EH (cell line): ENCODE data around the gene PPP6R3.
A peak's percentile ranks its signal among the peaks of the same experiment; 100 is the strongest.
"Not testable (repeated sequence)": the region's sequence is repeated elsewhere in the genome, so short reads cannot be mapped to it uniquely, and the experiment has no call there.

Experiments used
- DNase-seq: peaks from one replicate; pipeline ENCODE4 v3.0.0-alpha.2; 2015; ENCODE audit warnings: low read depth

Gene PPP6R3

DNA sequence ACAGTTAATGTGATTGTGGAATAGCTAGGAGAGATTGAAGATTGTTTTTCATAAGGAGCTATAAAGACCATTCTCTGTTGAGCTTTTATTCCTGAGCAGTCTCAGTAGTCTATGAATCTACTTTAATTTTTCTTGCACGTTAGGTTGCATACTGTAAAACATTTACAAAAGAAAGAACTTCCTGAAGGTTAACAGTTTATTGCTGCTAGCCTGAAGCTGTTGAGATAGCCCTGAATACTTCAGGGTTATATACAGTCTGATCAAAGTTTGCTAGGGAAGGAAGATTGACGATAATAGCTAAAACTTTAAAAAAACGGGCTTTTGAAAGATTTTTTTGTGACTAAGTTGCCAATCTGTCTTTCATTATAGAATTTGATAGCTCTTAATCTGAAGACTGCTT, 64.8 kb downstream of the PPP6R3 start:
- DNase-seq: no peak

DNA sequence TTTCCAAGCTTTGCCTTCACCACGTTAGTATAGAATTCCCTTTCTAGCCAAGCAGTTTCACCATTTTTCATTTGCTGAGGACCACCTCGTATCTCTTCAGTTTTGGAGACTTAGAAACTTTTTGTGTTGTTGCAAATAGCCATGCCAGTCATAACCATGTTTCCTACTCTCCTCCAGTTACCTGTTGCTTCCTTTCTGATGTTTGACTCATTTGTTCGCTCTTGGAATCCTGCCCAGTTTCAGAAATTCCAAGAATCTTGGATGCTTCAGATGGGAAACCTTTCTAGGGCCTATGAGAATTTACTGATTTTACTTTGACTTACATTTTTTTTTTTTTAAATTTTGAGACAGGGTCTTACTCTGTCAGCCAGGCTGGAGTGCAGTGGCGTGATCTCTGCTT, 65.4 kb downstream of the PPP6R3 start:
- peak; percentile 68 for DNase-seq

DNA sequence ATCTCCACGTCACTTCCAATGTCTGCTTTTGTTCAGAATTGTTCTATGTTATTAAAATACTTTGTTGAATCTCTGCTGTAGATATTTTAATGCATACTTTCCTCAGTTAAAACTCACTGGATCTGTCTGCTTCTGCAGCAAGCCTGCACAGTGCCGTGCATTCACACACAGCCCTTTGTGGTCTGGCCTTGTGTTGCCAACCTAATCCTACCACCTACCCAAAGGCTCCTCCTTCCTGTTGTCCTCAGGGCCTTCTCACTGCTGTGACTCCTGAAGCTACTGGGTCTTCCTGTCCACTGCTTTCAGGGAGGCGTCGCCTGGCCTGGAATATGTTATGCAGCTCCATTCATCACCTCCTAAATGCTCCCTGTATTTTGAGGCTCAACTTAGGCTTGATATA, 67.0 kb downstream of the PPP6R3 start:
- DNase-seq: no peak

DNA sequence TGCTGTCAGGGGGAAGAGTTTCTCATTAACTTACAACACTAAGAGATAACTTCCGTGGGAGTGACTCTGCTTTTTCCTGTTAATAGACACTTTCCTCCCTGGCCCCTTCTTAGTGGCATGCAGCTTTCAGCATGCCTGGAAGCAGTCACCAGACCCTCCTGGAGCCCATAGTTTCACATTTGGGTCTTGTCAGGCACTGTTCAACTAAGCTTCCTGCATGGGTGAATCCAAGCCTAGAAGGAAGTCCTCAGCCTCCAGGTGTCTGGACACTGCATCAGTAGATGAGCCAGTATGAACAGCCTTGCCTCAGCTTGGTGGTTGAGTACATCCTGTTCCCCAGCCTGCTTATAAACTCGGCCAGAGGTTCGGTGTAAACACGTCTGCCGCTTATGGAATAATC, 68.1 kb downstream of the PPP6R3 start:
- DNase-seq: no peak

DNA sequence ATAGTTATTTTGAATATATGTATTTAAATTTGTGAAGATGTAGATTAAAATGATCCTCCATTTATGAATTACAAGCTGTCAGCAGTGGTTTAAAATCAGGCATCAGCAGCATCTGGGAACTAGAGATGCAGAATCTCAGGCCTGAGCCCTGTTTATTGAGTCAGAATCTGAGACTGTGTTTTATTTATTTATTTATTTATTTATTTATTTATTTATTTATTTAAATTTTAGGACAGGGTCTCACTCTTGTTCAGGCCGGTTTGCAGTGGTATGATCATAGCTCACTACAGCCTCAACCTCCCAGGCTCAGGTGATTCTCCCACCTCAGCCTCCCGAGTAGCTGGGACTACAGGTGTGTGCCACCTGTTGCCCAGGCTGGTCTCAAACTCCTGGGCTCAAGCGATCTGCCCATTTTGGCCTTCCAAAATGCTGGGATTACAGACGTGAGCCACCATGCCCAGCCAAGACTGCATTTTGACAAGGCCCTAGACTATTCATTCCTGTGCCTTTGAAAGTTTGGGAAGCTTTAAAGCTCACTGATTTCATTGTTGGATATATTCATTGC, 70.7 kb downstream of the PPP6R3 start:
- no peak for DNase-seq

DNA sequence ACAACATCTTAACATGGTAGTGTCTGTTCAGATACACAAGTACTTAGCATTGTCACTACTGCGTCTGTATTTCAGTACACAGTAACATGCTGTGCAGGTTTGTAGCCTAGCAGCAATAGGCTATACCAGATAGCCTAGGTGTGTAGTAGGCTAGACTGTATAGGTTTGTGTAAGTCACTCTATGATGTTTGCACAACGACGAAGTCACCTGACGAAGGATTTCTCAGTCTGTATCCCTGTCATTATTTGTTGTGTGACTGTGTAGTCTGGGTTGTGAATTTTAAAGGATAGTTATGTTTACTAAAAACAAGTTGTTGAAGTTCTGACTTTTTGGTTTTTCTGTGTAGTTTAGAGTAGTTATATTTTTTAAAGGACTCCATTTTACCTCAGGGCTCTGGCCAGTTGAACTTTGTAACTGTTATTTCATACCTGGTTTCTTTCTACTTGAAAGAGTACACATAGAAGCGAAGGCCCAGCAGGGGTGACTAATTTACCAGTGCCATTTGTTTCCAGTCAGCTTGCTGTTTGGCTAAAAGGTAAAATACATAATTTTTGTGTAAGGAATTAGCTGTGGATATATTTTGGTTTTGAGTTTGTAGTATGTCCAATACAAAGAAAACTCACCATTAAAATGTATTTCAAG, 72.3 kb downstream of the PPP6R3 start:
- DNase-seq: no peak

DNA sequence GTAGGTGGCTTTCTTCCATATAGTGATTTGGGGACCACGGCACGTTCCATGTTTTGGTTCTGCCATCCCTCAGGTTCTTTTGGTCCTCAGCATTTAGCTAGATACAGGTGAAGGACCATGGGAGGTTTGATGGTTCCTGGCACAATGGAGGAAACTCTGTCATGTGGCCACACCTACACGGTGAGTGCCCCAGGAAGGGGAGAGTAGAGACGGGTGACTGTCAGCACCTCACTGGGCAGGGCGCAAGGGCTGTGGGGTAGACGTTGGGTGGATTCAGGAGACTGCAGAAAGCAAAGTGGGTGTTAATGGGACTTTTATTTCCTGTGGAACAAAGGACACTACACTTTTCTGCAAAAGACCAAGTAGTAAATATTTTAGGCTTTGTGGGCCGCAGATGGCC, 73.4 kb downstream of the PPP6R3 start:
- no peak for DNase-seq

DNA sequence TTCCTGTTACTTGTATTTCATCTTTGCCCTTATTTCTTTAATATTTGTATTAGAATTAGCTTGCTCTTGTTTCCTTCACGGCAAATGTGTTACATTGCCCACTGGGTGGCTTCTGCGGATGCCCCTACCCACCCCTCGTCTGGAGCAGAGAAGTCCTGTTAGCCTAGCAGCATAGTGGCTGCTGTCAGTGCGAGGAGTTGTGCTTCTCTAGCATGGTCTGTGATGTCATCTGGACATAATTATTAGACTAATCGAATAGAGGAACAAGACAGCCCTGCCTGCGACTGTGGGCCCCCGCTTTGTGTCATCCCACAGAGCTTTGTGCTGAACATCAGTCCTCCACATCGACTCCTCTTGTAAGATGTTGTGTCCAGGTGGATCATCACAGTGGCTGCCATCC, 74.5 kb downstream of the PPP6R3 start:
- DNase-seq: no peak

DNA sequence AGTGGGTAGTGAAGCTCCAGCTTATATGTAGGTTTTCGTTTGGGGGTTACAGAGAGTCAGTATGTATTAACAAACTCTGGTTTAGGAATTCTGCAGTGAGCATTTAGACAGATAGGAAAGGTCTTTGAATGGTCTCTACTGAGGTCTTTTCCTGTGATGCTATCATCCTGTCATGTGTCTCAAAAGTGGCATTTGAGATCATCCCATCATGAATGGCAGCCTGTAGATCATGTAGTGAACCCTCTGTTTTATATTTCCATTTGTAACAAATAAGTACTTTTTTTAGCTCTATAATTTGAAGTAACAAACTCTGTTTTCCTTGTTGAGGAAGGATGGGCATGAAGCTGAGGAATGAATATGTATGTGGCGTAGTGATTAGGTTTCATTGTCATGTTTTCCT, 76.2 kb downstream of the PPP6R3 start:
- no peak for DNase-seq

DNA sequence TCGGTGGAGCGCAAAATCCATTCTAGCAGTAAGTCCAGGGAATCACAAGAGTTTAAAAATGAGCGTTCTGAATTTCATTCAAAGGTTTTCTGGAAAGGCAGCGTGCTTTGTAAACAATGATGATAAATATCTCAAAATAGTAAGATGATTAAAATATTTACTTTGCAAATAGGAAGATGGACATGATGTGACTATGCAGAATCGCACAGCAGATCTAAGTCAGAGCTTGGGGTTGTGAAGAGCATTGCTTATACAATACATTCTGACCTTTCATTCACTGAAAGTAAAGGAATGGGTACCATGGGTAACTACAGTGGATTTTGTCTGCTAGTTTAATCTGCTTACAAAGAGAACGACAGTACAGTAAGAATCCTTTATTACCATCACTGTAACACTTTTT, 77.5 kb downstream of the PPP6R3 start:
- DNase-seq: no peak

DNA sequence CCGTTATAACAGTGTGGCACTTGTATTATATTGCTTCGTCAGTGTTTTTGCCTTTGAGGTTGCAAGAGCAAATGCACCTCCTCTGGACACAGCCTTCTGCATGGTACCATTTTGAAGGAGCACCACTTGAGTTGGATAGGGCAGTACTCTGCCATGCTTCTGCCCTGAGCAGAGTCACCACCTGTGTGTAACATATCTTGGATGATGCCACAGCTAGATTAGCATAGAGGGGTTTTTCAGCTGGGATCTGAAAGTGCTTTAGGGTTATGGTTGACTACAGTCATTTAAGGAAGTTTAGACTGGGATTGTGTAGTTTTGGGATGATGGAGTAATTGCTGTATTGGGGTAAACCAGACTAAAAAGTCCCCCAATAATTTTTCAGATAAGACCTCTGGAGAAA, 78.8 kb downstream of the PPP6R3 start:
- DNase-seq: no peak

DNA sequence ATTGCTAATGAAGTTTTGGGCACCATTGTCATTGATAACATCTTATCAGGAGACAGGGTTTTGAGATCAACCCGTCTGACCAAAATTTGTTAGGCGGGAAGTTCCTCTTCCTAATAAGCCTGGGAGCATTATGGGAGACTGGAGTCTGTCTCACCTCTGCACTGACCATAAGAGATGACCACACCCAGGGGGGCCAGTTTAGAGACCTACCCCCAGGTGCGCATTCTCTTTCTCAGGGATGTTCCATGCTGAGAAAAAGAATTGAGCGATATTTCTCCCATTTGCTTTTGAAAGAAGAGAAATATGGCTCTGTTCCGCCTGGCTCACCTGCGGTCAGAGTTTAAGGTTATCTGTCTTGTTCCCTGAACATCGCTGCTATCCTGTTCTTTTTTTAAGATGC, 80.0 kb downstream of the PPP6R3 start:
- not testable (repeated sequence) for DNase-seq

DNA sequence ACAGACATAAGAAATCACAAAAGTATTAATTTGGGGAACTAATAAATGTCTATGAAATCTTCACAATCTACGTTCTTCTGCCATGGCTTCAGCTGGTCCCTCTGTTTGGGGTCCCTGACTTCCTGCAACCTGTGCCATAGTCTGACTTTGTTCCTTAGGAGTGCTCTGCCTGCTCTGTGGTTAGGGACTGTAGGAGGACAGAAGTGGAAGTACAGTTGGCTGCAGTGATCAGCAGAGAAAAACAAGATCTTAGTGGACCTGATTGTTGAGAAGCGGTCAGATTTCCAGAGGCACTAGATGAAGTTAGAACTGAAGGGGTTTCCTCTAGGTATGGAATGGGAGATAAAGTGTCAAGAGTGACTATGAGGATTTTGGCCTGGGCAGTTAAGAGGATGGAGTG, 80.6 kb downstream of the PPP6R3 start:
- DNase-seq: no peak

DNA sequence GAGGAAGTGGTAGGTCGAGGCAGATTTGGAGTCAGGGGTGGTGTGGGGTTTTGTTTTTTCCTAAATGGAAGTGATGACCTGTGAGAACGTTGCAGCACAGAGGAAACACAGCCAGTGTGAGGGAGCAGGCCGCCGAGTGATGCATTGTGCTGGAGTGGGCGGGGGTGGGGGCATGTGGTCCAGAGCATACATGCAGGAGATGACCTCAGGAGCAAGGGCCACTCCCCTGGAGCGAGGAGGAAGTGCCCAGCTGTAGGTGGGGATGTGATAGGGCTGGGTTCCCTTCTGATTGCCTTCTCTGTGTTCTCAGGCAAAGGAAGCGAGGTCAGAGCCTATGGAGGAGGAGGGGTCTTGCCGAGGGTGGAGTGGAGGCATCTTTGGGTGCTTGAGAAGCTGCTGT, 81.4 kb downstream of the PPP6R3 start:
- no peak for DNase-seq

DNA sequence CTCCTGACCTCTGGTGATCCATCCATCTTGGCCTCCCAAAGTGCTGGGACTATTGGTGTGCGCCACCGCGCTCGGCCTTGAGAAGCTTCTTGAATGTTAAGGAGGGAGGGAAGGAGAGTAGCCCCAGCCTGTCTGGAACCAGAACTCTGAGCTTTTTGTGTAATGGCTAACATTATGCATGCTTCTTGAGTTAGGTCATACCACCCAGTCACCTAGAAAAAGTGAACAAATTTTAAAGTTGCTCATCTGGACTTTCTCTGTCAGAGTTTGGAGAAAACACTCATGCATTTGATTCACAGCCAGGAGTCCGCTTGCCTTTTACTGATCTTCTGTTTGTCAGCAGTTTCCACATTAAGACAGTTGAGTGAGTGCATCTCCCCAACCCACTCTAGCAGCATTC, 82.1 kb downstream of the PPP6R3 start:
- DNase-seq: peak; percentile 90

DNA sequence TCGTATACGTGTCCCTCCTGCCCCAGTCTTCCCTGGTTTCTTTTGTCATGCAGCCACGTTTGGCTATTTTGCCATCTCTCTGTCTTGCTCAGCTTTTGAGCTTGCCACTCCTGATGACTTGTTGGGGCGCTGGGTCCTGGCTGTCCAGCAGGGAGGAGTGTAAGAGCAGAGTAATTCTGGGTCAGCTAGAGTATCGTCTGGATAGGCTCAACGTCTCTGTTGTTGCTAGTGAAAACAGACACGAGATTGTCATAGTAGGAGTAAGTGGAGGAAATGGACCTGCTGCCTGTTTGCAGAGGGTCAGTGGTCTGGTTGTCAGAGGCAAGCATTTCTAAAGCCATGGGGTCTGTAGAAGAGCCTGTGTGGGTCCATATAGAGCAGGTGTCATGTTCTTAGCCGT, 83.0 kb downstream of the PPP6R3 start:
- DNase-seq: no peak

DNA sequence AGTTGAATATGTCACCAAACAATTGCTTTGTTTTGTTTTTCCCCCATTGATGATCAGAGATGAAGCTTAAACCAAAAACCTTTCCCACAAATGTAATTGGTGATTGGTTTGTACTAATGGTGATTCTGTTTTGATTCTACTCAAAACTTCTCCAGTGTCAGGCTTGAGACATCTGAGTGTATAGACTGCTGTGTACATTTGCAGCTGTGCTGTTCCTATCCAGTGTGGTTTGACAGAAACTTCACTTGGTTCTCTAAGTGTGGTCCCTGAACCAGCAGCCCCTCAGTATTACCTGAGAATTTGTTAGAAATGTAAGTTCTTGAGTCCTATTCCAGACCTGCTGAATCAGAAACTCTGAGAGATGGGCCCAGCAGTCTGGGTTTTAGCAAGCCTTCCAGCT, 84.8 kb downstream of the PPP6R3 start:
- DNase-seq: no peak

DNA sequence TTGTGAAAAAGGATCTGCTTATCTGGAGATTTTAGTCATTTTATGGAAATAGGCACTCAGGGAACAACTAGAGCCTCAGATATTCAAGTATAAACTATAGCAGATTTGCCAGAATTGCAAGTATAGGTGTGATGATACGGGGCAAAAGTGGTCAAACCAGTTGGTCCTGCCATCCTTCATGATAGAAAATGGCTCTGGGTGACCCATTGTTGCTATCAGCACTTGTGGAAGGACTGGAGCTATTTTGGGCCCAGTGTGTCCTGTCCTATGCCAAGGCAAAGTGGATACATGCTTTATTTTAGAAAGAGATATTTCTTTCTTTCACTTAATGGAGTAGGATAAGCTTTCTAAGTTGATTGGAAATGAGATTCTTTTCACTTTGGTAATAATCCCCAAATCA, 85.2 kb downstream of the PPP6R3 start:
- no peak for DNase-seq

DNA sequence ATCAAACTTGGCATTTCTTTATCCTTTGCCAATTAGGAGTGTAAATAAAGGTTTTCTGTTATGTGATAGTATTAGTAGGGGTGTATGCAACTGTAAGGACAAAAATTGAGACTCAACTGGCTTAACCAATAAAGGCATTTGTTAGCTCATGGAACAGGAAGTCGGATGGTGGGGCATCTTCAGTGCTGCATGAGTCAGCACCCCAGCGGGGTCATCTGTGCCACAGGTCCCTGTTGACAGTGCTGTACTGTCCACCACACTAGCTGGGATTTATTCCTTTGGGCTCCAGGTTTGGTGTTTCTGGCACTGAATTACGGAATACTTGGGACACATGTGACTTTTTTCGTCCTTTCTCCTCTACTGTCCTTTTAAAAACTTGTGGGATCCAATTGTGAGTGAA, 86.0 kb downstream of the PPP6R3 start:
- DNase-seq: peak; percentile 68

DNA sequence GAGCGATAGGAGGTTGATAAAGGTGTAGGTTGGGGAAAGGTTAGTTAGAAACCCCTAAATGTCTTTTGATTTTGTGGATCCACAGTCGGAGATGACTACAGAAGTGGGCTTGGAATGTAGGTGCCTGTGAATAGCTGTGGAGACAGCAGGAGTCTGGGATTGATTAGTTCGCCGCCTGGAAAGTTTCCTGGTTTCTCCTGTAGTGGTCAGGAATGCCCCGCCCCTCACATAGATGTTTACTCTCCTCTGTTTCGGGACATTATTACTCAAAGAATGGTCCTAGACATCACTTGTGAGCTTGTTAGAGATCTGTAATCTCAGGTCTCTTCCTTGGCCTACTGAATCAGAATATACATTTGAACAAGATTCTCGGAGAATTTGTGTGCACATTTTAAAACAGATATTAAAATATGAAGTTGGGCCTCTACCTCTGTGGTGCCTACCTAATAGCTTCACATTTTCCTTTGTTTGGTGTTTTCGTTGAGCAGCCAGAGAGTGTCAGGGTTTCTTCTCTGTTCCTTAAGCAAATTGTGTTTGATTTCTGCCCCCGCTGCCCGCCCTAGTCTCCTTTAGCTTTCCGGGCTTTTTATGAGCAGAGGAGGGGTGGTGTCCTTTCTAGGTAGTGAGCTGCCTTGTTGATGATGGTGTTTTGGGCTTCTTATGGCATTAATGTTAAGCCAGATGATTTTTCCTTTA, 89.4 kb downstream of the PPP6R3 start:
- peak; percentile 15 for DNase-seq

DNA sequence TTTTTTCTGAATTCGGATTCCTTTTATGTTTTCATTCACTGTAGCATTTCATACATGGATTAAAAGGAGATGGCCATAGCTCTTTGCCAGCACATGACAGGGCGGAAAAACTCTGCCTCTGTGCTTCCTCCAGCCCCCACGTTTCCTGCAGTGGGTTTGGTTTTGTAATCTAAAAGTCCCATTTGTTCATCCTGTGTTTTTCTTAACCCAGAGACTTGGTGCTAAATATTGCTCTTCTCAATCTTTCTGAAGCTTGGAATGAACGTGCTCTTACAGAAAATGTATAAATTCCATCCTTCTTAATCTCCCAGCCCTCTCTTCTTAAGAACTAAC, 89.9 kb downstream of the PPP6R3 start:
- no peak for DNase-seq

DNA sequence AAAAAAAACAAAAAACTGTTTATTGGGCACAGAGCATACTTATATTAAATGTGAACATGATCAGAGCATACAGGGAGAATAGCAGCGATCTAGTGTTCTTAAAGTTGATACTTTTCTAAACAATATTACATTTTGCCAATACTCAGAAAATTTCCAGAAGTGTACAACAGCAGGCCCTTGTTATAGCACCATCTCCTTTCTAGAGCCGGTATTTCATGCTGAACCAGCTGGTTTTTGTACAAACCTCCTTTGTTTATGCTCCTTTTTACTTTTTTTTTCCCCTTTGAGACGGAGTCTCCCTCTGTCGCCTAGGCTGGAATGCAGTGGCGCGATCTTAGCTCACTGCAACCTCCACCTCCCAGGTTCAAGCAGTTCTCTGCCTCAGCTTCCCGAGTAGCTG, 90.7 kb downstream of the PPP6R3 start:
- no peak for DNase-seq

DNA sequence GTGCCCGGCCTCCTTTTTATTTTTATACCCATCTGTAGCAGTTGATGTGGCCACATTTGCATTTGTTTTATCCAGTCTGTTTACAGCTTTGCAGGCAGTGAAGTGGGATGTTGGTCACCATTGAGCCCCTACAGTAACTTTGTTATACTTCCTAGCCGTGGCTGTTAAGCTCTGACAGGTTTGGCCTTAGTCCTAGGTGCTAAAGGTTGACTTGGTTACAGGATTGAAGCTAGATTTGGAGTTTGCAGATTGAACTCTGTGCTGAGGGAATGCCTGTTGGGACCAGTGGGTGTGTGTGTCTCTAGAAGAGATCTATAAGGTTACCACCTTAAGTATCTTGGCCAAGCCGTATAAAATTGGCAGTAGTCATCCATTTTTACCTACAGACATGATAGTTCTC, 91.2 kb downstream of the PPP6R3 start:
- no peak for DNase-seq

DNA sequence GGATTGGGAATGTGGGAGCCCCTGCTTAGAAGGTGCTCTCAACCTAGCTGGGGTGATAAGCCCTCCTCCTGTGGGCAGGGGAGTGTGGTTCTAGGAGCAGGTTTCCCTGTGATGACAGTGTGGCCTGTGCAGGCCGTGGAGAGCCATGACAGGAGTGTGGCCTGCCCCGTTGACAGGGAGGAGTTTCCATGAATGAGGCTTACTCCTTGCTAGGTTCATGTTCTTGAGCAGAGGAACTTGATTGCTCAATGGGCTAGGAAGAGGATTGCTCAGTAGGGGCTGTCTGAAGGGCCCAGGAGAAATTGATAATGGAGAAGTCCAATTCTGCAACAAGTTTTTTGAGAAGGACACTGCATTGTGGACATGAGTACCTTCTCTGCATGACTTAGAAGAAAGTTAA, 92.0 kb downstream of the PPP6R3 start:
- no peak for DNase-seq
